HG03558 (cell line): ENCODE data around the gene KLC1.

Experiments used
- ATAC-seq: cut with Tn5 transposase; IDR thresholded peaks from one replicate; pipeline ENCODE4 v1.9.1; 2021; ENCODE audit warnings: moderate number of reproducible peaks; ENCODE audit not compliant: unreplicated experiment; ENCODE audit errors: extremely low read depth

KLC1 gene

GRCh38 chr14:103702095-103702494, 73.1 kb downstream of the KLC1 start:
- no peak for ATAC-seq

GRCh38 chr14:103702497-103703432, 73.8 kb downstream of the KLC1 start:
- no peak for ATAC-seq

DNA sequence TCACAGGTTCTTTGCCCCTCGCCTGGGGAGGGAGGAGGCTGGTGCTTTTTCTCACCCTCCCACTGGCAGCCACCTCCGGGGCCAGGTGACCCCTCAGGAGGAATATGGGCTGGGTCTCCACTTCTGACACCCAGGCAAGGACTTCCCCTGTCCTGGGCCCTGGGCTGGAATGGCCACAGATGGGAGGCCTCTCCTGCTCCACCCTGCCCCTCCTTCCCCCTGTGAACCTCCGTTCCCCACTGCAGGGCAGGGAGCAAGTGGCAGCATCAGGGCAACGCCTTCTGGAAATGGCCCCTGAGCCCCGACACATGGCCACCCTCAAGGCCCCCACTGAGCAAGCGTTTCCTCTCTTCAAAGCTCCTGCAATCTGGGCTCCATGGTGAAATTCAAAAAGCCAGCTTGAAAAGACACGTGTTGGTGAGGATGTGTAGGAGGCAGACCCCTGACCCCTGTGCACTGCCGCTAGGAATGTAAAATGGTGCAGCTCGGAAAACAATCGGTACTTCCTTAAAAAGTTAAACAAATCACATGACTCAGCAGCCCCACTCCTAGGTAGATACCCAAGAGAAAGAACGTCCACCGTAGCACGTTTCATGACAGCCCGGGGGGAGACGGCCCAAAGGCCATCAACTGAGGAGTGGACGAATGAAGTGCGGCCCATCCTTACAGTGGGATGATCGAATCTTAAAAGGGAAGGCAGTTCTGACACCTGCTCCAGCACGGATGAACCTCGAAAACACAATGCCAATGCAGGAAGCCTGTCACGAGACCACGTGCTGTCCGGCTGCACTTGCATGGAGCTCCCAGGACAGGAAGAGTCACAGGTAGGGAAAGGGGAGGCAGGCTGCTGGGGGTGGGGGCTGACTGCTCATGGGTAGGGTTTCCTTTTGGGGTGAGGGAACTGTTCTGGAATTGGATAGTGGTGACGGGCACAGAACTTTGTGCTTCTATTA, 74.7 kb downstream of the KLC1 start:
- no peak for ATAC-seq

DNA sequence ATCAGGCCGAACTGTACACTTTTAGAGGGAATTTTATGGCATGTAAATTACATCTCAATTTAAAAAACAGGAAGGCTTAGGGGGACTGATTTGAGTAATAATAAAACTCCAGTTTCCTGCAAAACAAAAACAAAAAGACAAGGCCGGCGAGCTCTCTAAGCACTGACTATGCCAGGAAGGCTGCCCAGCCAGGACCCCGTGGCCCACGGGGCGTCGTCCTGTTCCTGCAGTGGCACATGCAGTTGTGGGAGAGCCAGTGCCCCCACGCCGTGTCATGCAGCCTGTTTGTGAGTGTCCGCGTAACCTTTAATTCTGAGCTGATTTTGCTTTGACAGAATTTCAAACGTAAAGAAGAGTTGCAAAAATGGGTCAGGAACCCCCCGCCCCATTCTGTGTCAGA, 75.7 kb downstream of the KLC1 start:
- ATAC-seq: no peak

DNA sequence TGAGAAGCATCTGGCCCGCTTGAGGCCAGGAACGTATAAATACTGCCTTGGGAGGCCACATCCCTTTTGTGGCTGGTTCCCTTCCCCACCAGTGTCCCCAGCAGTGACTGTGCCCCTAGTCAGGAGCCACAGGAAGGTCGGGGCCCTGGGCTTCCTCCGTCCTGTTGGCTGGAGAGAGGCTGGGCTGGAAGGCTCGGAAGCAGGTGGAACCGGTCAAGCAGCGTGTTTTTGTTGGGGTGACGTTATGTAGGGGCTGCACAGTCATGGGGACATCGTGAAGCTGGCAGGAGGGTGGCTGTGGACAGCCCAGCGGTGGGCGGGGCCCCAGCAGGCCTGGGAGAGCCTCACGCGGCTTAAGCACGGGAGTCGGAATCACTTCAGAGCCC, 76.1 kb downstream of the KLC1 start:
- no peak for ATAC-seq

GRCh38 chr14:103705504-103706284, 76.7 kb downstream of the KLC1 start:
- ATAC-seq: no peak

DNA sequence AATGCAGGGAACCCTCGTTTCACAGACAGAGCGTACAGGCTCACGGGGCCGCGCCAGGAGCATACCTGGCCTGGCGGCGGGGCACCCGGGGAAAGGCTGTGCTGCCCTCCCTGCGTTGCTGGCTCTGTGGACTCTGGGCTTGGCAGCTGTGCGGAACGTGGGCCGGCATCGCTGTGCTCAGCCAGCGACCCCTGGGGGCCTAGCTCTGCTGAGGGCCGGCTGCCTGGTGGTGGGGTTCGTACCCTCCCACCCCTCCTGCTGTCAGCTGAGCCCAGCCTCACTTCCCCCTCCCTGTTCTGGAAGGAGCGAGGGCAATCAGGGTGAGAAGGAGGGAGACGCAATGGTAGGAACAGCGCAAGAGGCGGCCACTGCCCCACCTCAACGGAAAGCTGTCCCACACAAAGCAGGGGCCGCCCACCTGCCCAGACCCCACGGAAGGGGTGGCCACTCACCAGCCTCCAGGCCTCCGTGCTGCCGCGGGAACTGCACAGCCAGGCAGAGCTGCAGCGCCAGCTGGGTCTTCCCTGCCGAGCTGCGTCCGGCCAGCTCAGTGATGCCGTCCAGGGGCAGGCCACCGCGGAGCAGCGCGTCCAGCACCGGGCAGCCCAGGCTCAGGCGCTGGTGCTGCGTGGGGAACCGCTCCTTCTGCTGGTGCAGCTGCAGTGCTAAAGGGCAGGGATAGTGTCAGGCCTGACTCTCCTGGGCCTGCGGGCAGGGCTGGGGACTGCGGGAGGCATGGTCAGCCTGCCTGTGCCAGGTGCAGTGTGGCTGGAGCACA, 77.7 kb downstream of the KLC1 start:
- ATAC-seq: no peak

DNA sequence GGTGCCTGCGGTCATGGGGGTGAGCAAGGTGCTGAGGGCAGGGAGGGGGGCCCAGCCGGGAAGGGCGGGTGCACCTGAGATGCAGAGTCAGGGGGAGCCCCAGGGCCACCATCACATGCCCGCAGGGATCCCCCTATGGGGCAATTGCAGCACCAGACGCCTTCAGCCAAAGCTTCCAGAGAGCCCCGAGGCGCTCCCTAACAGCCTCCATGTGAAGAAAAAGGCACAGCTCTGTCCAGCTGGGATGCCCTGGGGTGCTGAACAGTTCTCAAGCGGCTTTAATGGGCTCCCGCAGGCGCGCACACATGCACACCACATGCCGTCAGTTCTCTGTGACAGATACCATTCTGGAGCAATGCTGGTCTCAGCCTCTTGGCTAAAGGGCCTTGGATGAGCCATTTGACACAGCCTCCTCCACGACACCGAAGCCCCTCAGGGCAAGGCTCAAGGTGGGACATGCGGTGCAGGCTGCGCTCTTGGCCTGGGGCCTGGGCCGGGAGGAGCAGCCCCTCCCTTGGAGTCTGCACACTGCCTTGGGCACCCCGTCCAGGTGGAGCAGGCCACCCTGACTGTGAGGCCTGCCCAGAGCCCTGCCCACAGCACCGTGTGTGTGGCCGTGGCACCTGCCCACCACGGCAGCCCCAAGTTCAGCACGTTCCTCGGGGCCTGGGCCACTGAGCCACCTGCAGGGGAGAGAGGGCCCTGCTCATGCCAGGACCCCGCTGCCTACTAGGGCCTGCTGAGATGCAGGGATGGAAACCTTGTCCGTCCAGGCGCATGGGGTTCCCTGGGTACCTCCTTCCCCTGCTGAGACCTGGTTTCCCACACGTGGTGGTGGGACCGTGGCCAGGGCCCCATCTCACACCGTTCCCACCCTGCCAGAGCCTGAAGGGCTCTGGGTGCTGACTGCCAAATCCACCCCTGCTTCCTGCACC, 78.6 kb downstream of the KLC1 start:
- no peak for ATAC-seq

DNA sequence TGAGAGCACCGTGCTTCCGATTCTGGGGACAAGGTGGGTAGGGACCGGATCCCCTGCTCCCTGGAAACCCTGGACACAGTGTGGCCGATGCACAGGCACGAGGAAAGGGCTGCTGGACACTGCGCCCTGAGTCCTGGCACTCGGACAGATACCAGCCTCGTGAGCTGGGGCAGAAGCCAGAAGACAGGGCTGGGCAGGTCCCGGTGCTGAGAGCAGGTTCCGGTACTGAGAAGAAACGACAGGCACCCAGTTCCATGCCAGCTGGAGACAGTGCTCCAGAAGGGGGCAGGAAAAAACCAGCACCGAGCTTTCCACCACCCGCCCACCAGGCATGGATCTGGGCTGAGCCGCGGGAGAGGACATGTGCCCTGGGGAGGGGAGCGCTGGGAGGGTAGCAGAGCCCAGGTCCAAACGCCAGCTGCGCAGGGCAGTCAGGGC, 79.8 kb downstream of the KLC1 start:
- ATAC-seq: no peak

GRCh38 chr14:103709814-103710213, 80.8 kb downstream of the KLC1 start:
- no peak for ATAC-seq

- ATAC-seq: no peak
Observed at GRCh38 chr14:103710771-103711377, 81.9 kb downstream of the KLC1 start.

DNA sequence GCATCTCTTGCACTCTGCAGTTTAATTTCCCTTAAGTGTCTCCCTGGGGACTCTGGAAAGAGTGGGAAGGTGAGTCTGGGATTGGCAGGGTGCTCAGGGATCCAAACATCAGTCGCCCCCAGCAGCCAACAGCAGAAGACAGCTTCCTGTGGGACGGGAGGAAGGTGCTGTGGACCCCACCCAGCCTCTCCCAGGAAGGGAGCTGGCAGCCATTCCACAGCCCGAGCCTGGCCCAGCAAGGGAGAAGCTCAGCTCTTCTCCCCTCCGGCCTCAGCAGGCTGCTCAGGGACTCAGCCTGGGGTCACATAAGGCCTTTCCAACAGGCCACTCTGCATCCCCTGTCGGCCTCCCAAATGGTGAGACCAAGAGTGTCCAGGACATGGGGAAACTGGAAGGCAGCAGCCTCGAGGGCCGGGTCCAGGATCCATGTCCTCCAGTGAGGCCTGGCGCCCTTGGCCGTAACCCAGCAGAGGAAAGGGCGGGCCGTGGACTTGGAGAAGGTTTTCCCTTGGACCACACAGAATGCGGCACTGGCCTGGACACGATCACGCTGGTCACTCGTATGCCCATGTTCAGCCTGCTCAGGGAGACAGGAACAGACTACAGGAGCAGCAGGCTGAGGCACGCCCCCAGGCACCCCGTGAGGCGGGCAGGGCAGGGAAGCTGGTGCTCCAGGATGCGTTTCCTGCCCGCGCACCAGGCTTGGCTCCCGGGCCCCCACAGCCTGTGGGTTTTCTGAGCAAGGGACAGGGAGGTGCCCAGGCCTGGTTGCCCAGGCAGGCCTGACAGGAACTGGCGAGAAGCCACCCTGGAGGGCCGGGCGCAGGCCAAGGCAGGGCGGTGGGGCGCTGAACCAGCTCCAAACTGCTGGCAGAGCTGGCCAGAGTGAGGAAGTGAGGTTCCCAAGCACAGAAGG, 82.8 kb downstream of the KLC1 start:
- no peak for ATAC-seq

DNA sequence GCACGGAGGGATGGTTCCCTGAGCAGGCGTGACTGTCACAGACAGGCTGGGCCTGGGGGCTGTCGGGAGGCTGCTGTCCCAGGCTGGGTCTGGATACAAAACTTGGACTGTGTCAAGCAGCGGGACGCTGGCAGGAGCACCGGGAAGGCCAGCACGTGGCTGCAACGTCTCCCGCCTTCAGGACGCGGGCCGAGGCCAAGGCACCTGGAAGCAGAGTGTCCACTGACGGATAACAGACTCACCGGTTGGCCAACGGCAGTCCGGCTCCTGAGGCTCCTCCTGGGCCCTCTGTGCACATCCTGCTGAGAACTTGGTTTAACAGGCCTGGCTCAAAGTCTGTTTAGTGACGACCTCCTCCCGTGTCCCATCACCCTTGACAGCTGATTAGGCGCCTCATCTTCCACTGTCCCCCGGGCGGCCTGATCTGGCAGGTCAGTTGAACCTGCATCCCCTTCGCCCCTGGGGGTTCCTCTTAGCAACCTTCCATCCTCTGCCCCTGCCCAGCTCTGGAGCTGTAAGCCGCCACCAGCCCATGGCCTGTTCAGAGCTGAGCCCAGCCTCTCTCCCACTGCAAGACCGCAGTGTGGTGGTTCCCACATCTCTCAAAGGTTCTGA, 83.7 kb downstream of the KLC1 start:
- ATAC-seq: no peak

GRCh38 chr14:103713304-103714062, 84.5 kb downstream of the KLC1 start:
- ATAC-seq: no peak

DNA sequence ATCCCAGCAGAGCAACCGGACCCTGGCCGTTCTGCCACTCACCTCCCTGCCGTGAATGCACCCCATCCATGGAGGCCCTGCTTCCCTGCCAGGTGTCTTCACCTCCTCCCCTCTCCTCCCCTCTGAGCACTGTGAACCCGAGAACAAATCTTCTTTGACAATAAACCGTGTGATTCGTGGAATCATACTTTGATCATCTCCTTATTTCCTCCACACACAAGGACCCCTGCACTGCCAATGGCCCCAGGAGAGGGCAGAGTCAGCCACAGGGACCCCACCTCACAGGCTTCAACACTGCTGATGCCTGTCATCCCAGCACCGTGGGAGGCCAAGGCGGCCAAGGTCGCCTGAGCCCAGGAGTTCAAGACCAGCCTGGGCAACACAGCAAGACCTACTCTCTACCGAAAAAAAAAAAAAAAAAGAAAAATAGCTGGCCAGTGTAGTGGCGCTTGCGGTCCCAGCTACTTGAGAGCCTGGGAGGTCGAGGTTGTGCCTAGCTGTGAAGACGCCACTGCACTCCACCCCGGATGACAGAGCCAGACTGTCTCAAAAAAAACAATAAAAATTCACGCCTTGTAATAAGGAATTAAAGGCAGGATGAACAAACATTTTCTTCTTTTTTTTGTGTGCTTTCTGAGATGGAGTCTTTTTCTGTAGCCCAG, 85.2 kb downstream of the KLC1 start:
- no peak for ATAC-seq
